ENCODE measurements around the gene PTK7. TPM values are rescaled to one million over a fixed set of nuclear protein-coding genes. Genes with fewer than 3 reads are reported as not detected.

PTK7 gene
- total RNA-seq, 4 donors from 2014 or later = 4.4 to 22.3 (median 18.3) TPM

DNA sequence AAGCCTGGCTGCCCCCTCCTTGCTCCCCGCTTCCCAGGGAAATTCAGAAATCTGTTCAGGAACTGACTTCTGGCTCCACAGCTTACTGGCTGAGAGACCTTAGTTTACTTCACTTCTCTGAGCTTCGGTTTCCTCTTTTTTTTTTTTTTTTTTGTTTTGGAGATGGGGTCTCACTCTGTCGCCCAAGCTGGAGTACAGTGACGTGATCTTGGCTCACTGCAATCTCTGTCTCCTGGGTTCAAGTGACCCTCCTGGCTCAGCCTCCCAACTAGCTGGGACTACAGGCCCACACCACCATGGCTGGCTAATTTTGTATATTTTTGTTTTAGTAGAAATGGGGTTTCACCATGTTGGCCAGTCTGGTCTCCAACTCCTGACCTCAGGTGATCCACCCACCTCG, 14.9 kb downstream of the PTK7 start:
- Histone ChIP-seq H3K4me3 (no peak overlapping the region), H3K36me3 (no peaks in the 10 kb centered on the region), H3K27me3 (no peaks in the 10 kb centered on the region), H3K9me3 (no peaks in the 10 kb centered on the region), H3K27ac (no peak overlapping the region), H3K4me1 (peaks cover 0 to 19% (median 0%) of the 10 kb centered on the region in 4 donors)
- DNase-seq = no peak
- no peak for TF ChIP-seq POLR2A (IDR thresholded peaks at IDR 0.05)
- TF ChIP-seq, protein P1, sequence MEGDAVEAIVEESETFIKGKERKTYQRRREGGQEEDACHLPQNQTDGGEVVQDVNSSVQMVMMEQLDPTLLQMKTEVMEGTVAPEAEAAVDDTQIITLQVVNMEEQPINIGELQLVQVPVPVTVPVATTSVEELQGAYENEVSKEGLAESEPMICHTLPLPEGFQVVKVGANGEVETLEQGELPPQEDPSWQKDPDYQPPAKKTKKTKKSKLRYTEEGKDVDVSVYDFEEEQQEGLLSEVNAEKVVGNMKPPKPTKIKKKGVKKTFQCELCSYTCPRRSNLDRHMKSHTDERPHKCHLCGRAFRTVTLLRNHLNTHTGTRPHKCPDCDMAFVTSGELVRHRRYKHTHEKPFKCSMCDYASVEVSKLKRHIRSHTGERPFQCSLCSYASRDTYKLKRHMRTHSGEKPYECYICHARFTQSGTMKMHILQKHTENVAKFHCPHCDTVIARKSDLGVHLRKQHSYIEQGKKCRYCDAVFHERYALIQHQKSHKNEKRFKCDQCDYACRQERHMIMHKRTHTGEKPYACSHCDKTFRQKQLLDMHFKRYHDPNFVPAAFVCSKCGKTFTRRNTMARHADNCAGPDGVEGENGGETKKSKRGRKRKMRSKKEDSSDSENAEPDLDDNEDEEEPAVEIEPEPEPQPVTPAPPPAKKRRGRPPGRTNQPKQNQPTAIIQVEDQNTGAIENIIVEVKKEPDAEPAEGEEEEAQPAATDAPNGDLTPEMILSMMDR (IDR thresholded peaks at IDR 0.05) = no peak

DNA sequence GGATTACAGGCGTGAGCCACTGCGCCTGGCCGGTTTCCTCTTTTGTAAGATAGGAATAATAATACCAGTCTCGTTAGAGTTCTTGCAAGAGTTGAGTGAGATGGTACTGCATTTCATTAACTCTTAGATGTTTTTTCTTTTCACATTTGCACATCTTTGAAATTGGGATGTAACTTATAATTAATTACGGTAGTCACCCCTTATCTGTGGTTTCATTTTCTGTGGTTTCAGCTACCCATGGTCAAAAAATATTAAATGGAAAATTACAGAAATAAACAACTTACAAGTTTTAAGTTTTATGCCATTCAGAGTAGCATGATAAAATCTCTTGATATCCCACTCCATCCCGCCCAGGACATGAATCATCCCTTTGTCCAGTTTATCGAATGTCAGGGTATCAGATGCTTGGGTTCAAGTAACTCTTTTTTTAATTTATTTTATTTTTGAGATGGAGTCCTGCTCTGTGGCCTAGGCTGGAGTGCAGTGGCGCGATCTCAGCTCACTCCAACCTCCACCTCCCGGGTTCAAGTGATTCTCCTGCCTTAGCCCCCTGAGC, 15.4 kb downstream of the PTK7 start:
- H3K4me3 ChIP-seq = no peak overlapping the region
- no peaks in the 10 kb centered on the region for H3K36me3 ChIP-seq
- no peaks in the 10 kb centered on the region for H3K27me3 ChIP-seq
- no peak for TF ChIP-seq POLR2A (IDR thresholded peaks at IDR 0.05)
- TF ChIP-seq, protein P1 (IDR thresholded peaks at IDR 0.05) = no peak
- peaks cover 0 to 19% (median 0%) of the 10 kb centered on the region in 4 donors for H3K4me1 ChIP-seq
- no peaks in the 10 kb centered on the region for H3K9me3 ChIP-seq
- DNase-seq = no peak
- no peak overlapping the region for H3K27ac ChIP-seq

DNA sequence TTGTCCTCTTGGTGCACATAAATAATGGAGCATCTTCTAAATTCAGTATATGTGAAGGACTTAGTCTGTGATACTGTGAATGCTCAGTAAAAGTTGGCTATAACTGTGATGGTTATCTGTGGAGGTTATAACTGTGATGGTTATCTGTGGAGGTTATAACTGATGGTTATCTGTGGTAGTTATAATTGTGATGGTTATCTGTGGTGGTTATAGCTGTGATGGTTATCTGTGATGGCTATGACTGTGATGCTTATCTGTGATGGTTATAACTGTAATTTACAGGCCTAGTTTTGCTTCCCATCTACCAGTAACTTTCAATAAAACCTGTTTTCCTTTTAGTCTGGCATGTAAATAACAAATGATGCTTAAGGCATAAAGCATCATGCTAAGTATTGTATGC, 16.5 kb downstream of the PTK7 start:
- Histone ChIP-seq H3K27me3 (no peaks in the 10 kb centered on the region), H3K4me1 (peaks cover 0 to 19% (median 0%) of the 10 kb centered on the region in 4 donors), H3K27ac (no peak overlapping the region), H3K9me3 (no peaks in the 10 kb centered on the region), H3K4me3 (no peak overlapping the region), H3K36me3 (no peaks in the 10 kb centered on the region)
- no peak for TF ChIP-seq POLR2A (IDR thresholded peaks at IDR 0.05)
- TF ChIP-seq, protein P1 (IDR thresholded peaks at IDR 0.05) = no peak
- no peak for DNase-seq

DNA sequence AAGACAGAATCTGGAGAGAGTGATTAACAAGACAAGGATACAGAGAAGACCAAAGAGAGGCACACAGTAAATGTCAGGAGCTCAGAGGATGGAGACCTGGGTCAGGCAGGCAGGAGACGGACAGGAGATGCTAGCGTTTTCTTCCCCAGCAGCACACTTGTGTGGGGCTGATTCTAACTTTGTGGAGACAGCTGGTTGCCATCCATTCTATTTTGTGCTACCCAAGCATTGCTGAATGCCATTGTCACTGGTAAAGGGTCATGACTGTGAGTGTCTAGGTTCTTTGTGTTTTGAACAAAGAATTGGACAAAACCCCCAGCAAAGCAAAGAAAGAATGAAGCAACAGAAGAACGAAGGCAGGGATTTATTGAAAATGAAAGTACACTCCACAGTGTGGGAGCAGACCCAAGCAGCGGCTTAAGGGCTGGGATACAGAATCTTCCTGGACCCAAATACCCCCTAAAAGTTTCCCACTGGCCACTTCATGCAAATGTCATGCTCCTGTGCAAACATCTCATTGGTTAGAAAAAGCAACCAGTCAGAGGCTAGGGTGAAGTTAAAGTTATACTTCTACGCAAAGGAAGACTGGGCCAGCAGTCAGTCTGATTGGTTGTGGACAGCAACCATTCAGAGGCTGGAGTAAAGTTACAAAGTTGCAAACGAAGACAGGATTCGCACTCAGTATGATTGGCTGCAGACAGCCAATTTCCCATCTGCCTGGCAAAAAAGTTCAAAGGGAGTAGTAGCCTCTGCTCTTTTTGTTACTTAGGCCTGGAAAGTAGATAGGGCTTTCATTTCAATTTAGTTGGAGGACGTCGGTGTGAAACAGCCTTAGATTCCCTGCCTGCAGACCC, 17.5 kb downstream of the PTK7 start:
- Histone ChIP-seq H3K27me3 (no peaks in the 10 kb centered on the region), H3K4me3 (peak overlapping the region in 3 of 4 donors; percentile 12 to 50 (median 44)), H3K36me3 (no peaks in the 10 kb centered on the region), H3K4me1 (peaks cover 0 to 19% (median 0%) of the 10 kb centered on the region in 4 donors), H3K27ac (peak overlapping the region in 2 of 4 donors; percentile 17 to 55), H3K9me3 (no peaks in the 10 kb centered on the region)
- no peak for TF ChIP-seq POLR2A (IDR thresholded peaks at IDR 0.05)
- DNase-seq = peak in 1 of 3 donors; percentile 59

DNA sequence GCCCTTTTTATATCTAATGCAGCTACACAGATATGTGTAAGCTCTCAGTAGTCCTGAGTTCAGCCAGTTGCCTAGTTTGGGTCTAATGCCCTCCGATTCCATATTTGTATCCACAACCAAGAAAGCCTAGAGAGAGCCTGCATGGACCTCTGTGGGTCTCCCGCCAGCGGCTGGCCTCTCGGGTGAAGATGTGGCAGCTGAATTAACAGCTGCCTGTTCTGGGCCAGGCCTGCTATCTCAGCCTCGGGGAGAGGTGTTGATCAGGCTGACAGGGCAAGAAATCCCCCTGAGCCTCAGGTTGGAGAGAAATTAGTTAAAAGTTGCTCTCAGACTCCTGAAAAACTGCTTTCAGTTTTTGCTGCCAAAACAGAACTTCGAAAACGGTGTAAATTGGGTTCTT, 19.8 kb downstream of the PTK7 start:
- Histone ChIP-seq H3K36me3 (no peaks in the 10 kb centered on the region), H3K4me3 (no peak overlapping the region), H3K9me3 (no peaks in the 10 kb centered on the region), H3K4me1 (peaks cover 0 to 15% (median 0%) of the 10 kb centered on the region in 4 donors), H3K27me3 (no peaks in the 10 kb centered on the region), H3K27ac (no peak overlapping the region)
- DNase-seq = no peak
- TF ChIP-seq, protein P1 (IDR thresholded peaks at IDR 0.05) = no peak
- TF ChIP-seq POLR2A (IDR thresholded peaks at IDR 0.05) = no peak

DNA sequence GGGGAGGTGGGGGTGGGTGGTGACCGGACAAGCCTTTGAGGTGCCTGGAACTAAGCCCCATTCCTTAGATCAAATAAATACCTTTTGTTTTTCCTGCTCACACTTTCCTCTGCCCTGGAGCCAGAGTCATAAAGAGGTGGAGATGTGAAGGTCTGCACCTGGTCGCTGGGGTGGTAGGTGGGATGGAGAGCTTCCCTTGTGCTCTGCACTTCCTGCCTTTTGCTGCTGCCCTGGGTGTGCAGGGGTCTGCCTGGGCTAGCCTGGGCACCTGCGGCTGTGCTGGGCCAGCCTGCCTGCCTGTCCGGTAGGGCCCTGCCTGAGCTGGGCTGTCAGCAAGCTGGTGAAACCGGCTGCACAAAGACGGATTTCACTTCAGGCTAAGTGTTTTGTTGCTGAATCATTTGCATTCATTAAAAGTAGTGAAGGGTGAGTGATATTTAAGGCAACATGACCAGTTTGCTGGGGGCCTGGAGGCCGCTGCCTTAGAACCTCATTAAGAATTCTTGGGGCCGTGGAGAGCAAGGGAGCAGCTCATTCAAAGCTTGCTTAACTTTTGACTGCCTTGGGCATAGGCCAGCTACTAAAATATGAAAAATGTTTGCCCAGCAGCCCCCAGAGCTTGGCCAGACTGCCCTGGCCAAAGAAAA, 20.5 kb downstream of the PTK7 start:
- H3K27me3 ChIP-seq = no peaks in the 10 kb centered on the region
- H3K27ac ChIP-seq = peak overlapping the region in 1 of 4 donors; percentile 14
- H3K9me3 ChIP-seq = no peaks in the 10 kb centered on the region
- H3K36me3 ChIP-seq = no peaks in the 10 kb centered on the region
- no peak overlapping the region for H3K4me3 ChIP-seq
- H3K4me1 ChIP-seq = peaks cover 0 to 15% (median 0%) of the 10 kb centered on the region in 4 donors
- no peak for DNase-seq
- TF ChIP-seq POLR2A (IDR thresholded peaks at IDR 0.05) = no peak
- TF ChIP-seq, protein P1 (IDR thresholded peaks at IDR 0.05) = no peak

Measured in Peyer's patch (tissue), 4 donors.